AG20443 (cell line): ENCODE data around the gene FNIP2.
A peak's percentile ranks its signal among the peaks of the same experiment; 100 is the strongest.

Experiments used
- DNase-seq: peaks from one replicate; pipeline ENCODE4 v3.0.0; 2012; ENCODE audit warnings: low spot score, mixed read lengths

The FNIP2 gene

GRCh38 chr4:158837527-158838141 is 68.8 kb downstream of the FNIP2 start:
- DNase-seq, result no peak

DNA sequence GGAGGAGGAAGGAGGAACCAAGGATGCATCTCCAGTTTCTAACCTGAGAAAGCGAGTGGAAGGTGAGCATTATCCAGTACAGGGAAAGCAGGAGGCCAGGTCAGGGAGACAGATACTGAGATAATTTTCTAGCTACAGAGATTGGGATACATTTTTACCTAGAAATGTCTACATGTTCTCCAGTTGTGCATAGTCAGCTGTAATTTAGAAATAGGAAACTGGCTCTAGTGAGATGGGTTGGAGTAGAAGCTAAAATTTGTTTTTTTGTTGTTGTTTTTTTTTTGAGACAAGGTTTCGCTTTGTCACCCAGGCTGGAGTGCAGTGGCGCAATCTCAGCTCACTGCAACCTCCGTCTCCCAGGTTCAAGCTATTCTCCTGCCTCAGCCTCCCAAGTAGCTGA is 71.3 kb downstream of the FNIP2 start:
- no peak for DNase-seq

- no peak for DNase-seq
These were observed 72.7 kb downstream of the FNIP2 start for GRCh38 chr4:158841540-158841939.

GRCh38 chr4:158845311-158846041 is 76.7 kb downstream of the FNIP2 start:
- DNase-seq, result no peak

DNA sequence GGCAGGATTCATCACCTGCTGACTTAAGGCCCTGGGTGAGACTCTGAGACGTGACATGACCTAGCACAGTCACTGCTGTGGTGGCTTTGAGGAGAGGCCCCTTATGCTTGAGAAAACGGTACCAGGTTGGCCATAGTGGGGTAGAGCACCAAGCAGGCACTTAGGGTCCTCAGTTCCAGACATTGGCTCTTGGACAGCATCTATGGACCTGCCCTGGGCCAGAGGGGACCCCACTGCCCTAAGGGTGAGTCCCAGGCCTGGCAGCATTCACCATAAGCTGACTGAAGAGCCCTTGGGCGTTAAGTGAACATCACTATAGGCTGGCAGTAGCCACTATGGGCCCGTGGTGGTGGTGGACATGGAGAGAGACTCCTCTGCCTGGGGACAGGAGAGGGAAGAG is 78.7 kb downstream of the FNIP2 start:
- no peak for DNase-seq

DNA sequence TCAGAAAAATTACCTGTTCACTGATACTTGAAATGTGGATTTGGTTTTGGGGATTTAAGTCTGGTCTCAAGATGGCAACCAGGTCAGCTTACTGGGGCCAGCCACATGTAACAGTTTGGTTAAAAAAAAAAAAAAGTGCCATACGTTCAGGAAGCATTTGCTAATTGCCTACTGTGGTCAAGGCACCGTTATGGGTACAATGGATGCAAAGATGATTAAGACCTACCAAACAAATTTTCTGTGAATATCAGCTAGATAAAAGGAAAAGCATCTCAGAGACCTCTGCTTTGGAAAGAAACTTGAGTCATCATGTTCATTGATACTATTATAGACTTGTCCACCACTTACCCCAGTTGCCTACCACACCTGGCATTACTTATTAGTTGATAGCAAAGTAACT is 80.9 kb downstream of the FNIP2 start:
- no peak for DNase-seq

DNA sequence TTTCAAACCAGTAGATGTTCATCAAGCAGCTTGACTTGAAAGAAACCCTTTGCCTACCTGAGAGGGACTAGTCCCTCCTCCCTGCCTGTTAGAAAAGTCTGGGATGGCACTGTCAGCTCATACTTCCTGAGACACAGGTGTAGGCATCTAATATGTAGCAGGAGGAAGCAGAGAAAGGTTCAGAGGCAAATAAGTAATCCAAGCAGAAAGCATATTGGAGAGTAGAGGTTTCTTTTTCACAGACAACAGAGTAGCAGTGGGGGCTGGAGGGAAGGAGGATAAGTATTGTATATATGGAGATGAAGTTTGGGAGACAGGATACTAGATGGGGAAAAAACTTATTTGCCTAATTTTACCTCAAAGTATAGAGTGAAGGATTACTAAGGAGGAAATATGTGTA is 81.5 kb downstream of the FNIP2 start:
- no peak for DNase-seq

GRCh38 chr4:158850800-158851644 is 82.2 kb downstream of the FNIP2 start:
- peak; percentile 42 for DNase-seq

DNA sequence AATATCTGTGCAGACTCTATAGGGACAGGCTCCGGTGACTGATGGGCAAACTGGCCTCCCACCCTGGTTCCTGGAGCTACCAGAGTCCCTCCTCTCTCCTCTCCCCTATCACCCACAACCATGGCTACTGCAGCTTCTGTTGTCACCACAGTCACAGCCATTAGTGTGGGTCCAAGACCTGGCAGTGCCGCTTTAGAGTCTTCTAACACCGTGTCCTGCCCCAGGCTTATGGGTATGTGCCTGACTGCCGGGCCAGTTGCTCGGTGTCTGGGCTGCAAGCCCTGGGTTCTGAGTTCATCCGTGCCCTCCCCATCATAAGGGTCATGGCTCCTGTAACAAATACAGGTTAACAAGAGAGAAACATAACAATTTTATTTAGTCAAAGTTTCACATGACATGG is 85.4 kb downstream of the FNIP2 start:
- no peak for DNase-seq

DNA sequence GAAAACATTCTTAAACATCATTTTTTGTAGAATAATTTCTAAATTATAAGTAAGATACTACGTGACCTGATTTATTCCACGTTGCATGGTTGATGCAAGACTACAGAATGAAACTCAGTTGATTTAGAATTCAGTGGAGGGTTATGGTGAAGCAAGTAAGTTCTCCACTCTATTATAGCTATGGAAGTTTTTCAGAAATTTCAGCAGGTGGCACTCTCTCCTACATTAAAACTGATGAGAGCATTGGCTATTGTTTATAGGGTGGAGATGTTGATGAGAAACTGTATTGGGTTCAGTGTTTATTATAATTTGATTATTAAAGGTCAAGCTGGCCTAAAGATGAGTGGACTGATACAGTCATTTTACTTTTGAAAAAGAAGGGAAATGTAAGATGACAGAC is 88.0 kb downstream of the FNIP2 start:
- DNase-seq, result peak; percentile 41

GRCh38 chr4:158857951-158858350 is 89.1 kb downstream of the FNIP2 start:
- no peak for DNase-seq

DNA sequence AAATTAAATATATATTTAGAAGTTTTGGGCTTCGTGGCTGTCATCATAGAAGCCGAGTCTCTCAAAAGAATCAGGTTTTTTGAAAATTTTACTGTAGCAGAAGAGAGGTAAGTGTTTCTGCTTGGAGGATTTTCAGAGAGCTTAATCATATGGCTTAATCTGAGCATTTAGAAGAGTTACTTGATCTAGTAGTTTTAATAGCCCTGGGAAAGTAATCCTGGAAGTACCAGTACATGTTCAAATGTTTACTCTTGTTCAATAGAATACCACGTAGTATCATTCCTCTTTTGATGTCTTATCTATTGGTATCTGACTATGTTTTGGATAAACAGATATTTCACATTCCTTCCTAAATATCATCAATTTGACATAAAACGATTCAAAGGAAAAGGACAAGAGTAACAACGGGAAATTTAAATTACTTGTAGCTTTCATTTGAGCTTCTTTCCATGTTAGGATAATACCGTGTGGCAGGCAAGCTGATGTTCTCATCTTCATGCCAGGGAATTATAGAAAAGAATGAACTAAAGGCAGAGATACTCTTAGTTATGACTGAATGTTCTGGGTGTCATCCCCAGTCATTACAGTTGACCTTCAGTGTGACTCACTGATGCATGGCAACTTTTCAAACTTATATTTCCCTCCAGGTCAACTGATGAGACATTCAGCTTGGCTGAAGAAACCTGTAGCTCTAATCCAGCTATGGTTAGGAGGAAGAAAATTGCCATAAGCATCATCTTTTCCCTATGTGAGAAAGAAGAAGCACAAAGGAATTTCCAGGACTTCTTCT is 89.8 kb downstream of the FNIP2 start:
- peak; percentile 47 for DNase-seq

- DNase-seq, result no peak
These were observed 90.8 kb downstream of the FNIP2 start for GRCh38 chr4:158859661-158860060.

DNA sequence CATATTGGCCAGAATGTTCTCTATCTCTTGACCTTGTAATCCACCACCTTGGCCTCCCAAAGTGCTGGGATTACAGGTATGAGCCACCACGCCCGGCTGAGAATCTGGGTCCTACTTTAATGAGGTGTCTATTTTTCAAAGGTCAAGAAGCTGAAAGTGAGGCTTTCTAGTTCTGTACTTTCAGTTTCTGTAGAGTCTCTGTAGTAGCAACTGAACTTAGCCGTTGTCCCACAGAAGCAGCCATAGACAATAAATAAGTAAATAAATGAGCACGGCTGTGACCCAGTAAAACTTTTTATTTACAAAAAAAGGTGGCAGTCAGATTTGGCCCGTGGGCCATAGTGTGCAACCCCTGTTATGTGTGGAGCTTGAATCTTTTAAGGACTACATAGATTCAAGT is 92.0 kb downstream of the FNIP2 start:
- no peak for DNase-seq

GRCh38 chr4:158861281-158861680 is 92.5 kb downstream of the FNIP2 start:
- DNase-seq, result no peak

DNA sequence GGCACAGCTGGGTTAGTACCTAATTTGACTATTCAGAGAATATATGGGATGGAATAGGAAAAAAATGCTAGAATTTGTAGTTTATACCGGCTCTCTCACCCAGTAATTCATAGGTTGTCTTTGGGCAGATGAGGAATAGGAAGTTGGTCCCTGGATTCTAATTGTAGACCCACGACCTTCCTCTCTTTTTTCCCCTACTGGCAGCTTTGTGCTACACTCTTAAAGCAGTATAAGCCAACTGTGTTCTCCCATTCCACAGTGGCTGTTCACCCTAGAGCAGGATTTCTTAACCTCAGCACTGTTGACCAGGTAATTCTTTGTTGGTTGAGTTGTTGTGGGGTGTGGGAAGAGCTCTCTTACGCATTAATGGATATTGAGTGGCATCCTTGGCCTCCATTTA is 92.9 kb downstream of the FNIP2 start:
- no peak for DNase-seq

- DNase-seq, result no peak
These were observed 94.5 kb downstream of the FNIP2 start for GRCh38 chr4:158863296-158863695.

- DNase-seq, result no peak
These were observed 96.8 kb downstream of the FNIP2 start for GRCh38 chr4:158865520-158866177.

GRCh38 chr4:158869001-158869400 is 100.2 kb downstream of the FNIP2 start:
- no peak for DNase-seq

GRCh38 chr4:158869761-158870160 is 100.9 kb downstream of the FNIP2 start:
- no peak for DNase-seq

GRCh38 chr4:158870282-158870625 is 101.4 kb downstream of the FNIP2 start:
- DNase-seq, result no peak
